HepG2 (cell line): Measurements from ENCODE around the gene ANKUB1. TPM values are rescaled to one million over a fixed set of nuclear protein-coding genes. Genes with fewer than 3 reads are reported as not detected.

Experiments used
- ARHGAP35 ChIP-seq: sonication (generic); formaldehyde crosslinking; IDR thresholded peaks from 2 replicates; pipeline ENCODE4 v1.9.0; 2022; ENCODE audit warnings: mild to moderate bottlenecking, inconsistent platforms, moderate library complexity, missing genetic modification reagents, borderline replicate concordance
- ARNT2 ChIP-seq: sonication (generic); formaldehyde crosslinking; IDR thresholded peaks from 2 replicates; pipeline ENCODE4 v1.8.0; 2022; ENCODE audit warnings: mild to moderate bottlenecking, low read depth, missing genetic modification reagents, moderate library complexity
- ATRX ChIP-seq: sonication (generic); formaldehyde crosslinking; IDR thresholded peaks from 2 replicates; pipeline ENCODE4 v1.4.0; 2020; ENCODE audit warnings: missing genetic modification reagents, borderline replicate concordance
- EHMT2 ChIP-seq: fragments of 200-600 bp; sonication (generic); IDR thresholded peaks from 2 replicates; pipeline ENCODE4 v1.7.0; 2017; ENCODE audit warnings: antibody characterized with exemption, low read depth, low read length, borderline replicate concordance
- HES4 ChIP-seq: sonication (generic); formaldehyde crosslinking; IDR thresholded peaks from 2 replicates; pipeline ENCODE4 v1.9.0; 2021; ENCODE audit warnings: mild to moderate bottlenecking, missing genetic modification reagents, borderline replicate concordance
- NFIC ChIP-seq: IDR thresholded peaks from 2 replicates; pipeline ENCODE4 v1.6.1; 2012; ENCODE audit warnings: mild to moderate bottlenecking, low read length, inconsistent platforms
- RERE ChIP-seq: IDR thresholded peaks from 2 replicates; pipeline ENCODE4 v1.6.1; 2016; ENCODE audit warnings: low read depth, missing genetic modification reagents, missing compliant biosample characterization
- STAT5B ChIP-seq: sonication (generic); formaldehyde crosslinking; IDR thresholded peaks from 2 replicates; pipeline ENCODE4 v1.4.0; 2020; ENCODE audit warnings: missing genetic modification reagents
- TFDP2 ChIP-seq: sonication (generic); formaldehyde crosslinking; IDR thresholded peaks from 2 replicates; pipeline ENCODE4 v1.4.0; 2020; ENCODE audit warnings: missing genetic modification reagents
- THYN1 ChIP-seq: sonication (generic); formaldehyde crosslinking; IDR thresholded peaks from 2 replicates; pipeline ENCODE4 v1.8.1; 2023; ENCODE audit warnings: low read depth, mild to moderate bottlenecking, moderate library complexity, missing genetic modification reagents, borderline replicate concordance
- ZBTB1 ChIP-seq: sonication (generic); formaldehyde crosslinking; IDR thresholded peaks from 2 replicates; pipeline ENCODE4 v1.4.0; 2020; ENCODE audit warnings: missing genetic modification reagents, borderline replicate concordance
- ZFP62 ChIP-seq: sonication (generic); formaldehyde crosslinking; IDR thresholded peaks from 2 replicates; pipeline ENCODE4 v1.4.0; 2020; ENCODE audit warnings: missing genetic modification reagents
- ZNF136 ChIP-seq: sonication (generic); formaldehyde crosslinking; IDR thresholded peaks from 2 replicates; pipeline ENCODE4 v1.8.1; 2022; ENCODE audit warnings: low read depth, mild to moderate bottlenecking, moderate library complexity, missing genetic modification reagents
- ZNF646 ChIP-seq: sonication (generic); formaldehyde crosslinking; IDR thresholded peaks from 2 replicates; pipeline ENCODE4 v1.9.0; 2021; ENCODE audit warnings: mild to moderate bottlenecking, missing genetic modification reagents
- ZNF839 ChIP-seq: sonication (generic); formaldehyde crosslinking; IDR thresholded peaks from 2 replicates; pipeline ENCODE4 v1.4.0; 2020; ENCODE audit warnings: missing genetic modification reagents, mild to moderate bottlenecking, borderline replicate concordance
- polyA plus RNA-seq, 8 experiments: library from polyadenylated mRNA; depleted of rRNA in 3 of 8; stranded (reverse) in 7 of 8; unstranded in 1 of 8; fragments of >200 nt; fragmentation: Illumina TruSeq in 4 of 8; extraction: Trizol in 4 of 8; gene quantifications; 2 replicates each; pipeline versions ENCODE4 v1.2.1 to v1.2.3, GENCODE V29; 2011 to 2016; ENCODE audit warnings: low read depth in 4 of 8, missing spikeins in 1 of 8, mixed read lengths in 1 of 8; ENCODE audit not compliant: insufficient read depth in 1 of 8
- total RNA-seq, 5 experiments: library from RNA; depleted of rRNA; stranded (reverse); fragments of >200 nt; fragmentation: Illumina TruSeq; extraction: Trizol; gene quantifications; 2 replicates each; pipeline ENCODE4 v1.2.3, GENCODE V29; 2016; ENCODE audit warnings: low read depth in 1 of 5

The ANKUB1 gene
- total and polyA plus RNA-seq, 2 of the 13 experiments (the other 11 are each of a cell fraction or from before 2014, with no cell fraction given) = not detected

- TF ChIP-seq ZFP62 (CRISPR knock-in tag) (no peak), TFDP2 (CRISPR knock-in tag) (peak; percentile 32; the same call in 1 of the 2 replicates), ZBTB1 (CRISPR knock-in tag) (no peak), HES4 (no peak), ZNF839 (CRISPR knock-in tag) (no peak), STAT5B (CRISPR knock-in tag) (no peak), THYN1 (no peak), ARNT2 (CRISPR knock-in tag) (peak; percentile 65; the same call in 1 of the 2 replicates), RERE (no peak), ZNF136 (0 out of 2 replicates have a peak, but pooled peaks have one; percentile 32), ZNF646 (no peak), NFIC (no peak), EHMT2 (no peak), ATRX (CRISPR knock-in tag) (no peak), ARHGAP35 (CRISPR knock-in tag) (no peak)
These were observed 78.4 kb downstream of the ANKUB1 start (continued) for GRCh38 chr3:149713730-149714654.
